ENCODE measurements around the gene USP2.

DNA sequence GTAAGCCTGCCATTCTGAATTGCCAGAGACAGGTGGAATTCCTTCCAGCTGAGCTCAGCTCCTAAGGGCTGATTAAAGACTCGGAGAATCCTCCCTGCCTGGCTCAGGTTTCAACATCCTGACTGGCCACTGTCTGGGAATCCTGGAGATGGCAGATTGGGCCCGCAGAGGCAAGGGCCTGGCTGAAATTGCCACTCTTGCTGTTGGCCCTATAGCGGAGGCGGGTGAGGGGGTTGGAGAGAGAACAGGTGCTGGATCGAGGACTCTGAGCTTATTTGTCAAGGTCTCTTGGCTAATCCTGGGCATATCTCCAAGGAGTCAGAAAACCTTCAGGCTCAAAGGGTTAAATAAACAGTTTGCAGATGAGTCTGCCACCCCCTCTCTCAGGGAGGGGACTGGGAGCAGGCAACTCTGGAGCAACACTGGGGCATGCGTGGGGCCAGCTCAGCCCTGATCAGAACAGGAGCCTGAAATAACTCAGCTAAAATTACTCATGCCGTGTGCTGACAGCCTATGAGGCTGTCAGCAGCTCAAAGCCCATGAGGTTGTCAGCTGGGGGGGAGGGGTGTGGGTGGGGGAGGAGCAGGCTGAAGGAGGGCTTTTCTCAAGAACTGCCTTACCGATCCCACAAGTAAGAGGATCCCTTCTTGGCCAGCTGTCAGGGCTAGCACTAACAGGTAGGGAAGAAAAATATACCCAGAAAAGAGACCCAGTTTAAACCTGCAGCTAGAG, 20.3 kb downstream of the USP2 start:
- TF ChIP-seq, protein P1, sequence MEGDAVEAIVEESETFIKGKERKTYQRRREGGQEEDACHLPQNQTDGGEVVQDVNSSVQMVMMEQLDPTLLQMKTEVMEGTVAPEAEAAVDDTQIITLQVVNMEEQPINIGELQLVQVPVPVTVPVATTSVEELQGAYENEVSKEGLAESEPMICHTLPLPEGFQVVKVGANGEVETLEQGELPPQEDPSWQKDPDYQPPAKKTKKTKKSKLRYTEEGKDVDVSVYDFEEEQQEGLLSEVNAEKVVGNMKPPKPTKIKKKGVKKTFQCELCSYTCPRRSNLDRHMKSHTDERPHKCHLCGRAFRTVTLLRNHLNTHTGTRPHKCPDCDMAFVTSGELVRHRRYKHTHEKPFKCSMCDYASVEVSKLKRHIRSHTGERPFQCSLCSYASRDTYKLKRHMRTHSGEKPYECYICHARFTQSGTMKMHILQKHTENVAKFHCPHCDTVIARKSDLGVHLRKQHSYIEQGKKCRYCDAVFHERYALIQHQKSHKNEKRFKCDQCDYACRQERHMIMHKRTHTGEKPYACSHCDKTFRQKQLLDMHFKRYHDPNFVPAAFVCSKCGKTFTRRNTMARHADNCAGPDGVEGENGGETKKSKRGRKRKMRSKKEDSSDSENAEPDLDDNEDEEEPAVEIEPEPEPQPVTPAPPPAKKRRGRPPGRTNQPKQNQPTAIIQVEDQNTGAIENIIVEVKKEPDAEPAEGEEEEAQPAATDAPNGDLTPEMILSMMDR (conservative IDR thresholded peaks at IDR 0.05 in 1 of 2, IDR thresholded peaks at IDR 0.05 in 1 of 2; ENCODE audit: extremely low read depth in 1 of 2, insufficient read depth in 1 of 2, low read depth in 1 of 2, low read length in 2 of 2) = peak in 1 of 2 donors; percentile 20
- no peak for TF ChIP-seq EZH2 (IDR thresholded peaks at IDR 0.05; ENCODE audit: borderline replicate concordance, low read length)

All from mammary epithelial cell (primary cell).